Mesothelial cell of epicardium (in vitro differentiated cells): ENCODE data around the gene ENTPD1. TPM values are rescaled to one million over a fixed set of nuclear protein-coding genes. Genes with fewer than 3 reads are reported as not detected.

ENCODE experiments used
- DNase-seq, 2 experiments: peaks; one replicate each; pipeline ENCODE4 v3.0.0; 2021; ENCODE audit warnings: low spot score in 2 of 2; ENCODE audit not compliant: unreplicated experiment in 2 of 2
- H3K27ac Mint-ChIP-seq: 2 replicates; pipeline ENCODE4 v1.8.0; 2021; ENCODE audit warnings: mixed read lengths
- H3K27me3 Mint-ChIP-seq: 2 replicates; pipeline ENCODE4 v1.8.0; 2021; ENCODE audit warnings: low read depth, mixed read lengths
- H3K36me3 Mint-ChIP-seq: 2 replicates; pipeline ENCODE4 v1.8.0; 2021; ENCODE audit warnings: mixed read lengths
- H3K4me1 Mint-ChIP-seq: 2 replicates; pipeline ENCODE4 v1.8.0; 2021; ENCODE audit warnings: mixed read lengths
- H3K4me3 Mint-ChIP-seq: 2 replicates; pipeline ENCODE4 v1.8.0; 2021; ENCODE audit warnings: mild to moderate bottlenecking, moderate library complexity, mixed read lengths
- H3K9me3 Mint-ChIP-seq: 2 replicates; pipeline ENCODE4 v1.8.0; 2021; ENCODE audit warnings: mixed read lengths
- total RNA-seq: library from RNA; stranded (reverse); gene quantifications from 3 replicates; pipeline ENCODE4 v1.2.1, GENCODE V29; 2021
- TF ChIP-seq, protein P1 (sequence below): fragments of 200-600 bp; sonication (generic); IDR thresholded peaks from one replicate; pipeline ENCODE4 v1.5.0; 2021; ENCODE audit warnings: antibody characterized with exemption; ENCODE audit not compliant: unreplicated experiment

Gene ENTPD1
- total RNA-seq, 1 donor from 2014 or later = 1.1 TPM

DNA sequence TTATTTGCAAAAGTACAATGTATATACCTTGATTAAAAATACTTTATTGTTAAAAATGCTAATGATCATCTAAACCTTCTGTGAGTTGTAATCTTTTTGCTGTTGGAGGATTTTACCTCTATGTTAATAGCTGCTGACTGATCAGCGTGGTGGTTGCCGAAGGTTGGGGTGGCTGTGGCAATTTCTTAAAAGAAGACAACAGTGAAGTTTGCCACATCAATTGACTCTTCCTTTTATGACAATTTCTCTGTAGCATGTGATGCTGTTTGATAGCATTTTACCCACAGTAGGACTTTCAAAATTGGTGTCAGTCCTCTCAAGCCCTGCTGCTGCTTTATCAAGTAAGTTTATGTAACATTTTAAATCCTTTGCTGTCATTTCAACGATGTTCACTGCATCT is 16.9 kb upstream of the ENTPD1 start:
- Mint-ChIP-seq H3K36me3 (no peaks in the 10 kb centered on the region), H3K4me1 (peaks cover 14% of the 10 kb centered on the region), H3K4me3 (no peak overlapping the region), H3K9me3 (peaks cover 7% of the 10 kb centered on the region), H3K27ac (no peak overlapping the region), H3K27me3 (no peaks in the 10 kb centered on the region)
- TF ChIP-seq, protein P1, sequence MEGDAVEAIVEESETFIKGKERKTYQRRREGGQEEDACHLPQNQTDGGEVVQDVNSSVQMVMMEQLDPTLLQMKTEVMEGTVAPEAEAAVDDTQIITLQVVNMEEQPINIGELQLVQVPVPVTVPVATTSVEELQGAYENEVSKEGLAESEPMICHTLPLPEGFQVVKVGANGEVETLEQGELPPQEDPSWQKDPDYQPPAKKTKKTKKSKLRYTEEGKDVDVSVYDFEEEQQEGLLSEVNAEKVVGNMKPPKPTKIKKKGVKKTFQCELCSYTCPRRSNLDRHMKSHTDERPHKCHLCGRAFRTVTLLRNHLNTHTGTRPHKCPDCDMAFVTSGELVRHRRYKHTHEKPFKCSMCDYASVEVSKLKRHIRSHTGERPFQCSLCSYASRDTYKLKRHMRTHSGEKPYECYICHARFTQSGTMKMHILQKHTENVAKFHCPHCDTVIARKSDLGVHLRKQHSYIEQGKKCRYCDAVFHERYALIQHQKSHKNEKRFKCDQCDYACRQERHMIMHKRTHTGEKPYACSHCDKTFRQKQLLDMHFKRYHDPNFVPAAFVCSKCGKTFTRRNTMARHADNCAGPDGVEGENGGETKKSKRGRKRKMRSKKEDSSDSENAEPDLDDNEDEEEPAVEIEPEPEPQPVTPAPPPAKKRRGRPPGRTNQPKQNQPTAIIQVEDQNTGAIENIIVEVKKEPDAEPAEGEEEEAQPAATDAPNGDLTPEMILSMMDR = no peak
- DNase-seq = no peak

DNA sequence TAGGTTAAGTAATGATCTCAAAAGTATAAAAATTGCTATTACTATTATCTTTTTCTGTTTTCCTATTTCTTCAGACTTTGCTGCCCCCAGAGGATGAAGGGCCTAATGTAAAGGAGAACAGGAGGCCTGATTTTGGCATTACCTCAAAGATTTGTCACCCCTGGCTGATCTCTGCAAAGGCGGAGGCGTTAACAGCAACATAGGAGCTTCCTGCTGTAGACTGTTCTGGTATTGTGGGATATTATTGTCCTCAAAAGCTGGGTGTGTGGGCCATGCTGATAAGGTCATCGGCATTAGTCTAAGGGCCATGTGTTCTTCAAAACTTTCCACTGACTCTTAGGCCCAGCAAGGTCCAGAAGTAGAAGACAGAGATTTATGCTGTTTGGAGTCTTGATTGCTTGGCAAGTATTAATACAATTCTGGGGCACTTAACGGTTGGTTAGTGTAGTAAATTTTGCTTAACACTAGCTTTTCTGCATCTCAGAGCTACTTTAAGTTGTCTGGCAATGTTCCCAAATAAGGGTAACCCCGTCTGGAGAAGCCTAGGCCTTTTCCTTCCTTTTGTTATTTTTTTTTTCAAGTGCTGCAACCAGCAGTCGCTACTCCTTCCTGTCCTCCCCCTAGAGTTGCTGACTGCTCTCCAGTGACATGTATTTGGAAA is 14.0 kb upstream of the ENTPD1 start:
- H3K36me3 Mint-ChIP-seq = no peaks in the 10 kb centered on the region
- H3K4me3 Mint-ChIP-seq = no peak overlapping the region
- DNase-seq = no peak
- H3K27me3 Mint-ChIP-seq = no peaks in the 10 kb centered on the region
- TF ChIP-seq, protein P1 = no peak
- no peaks in the 10 kb centered on the region for H3K9me3 Mint-ChIP-seq
- peak overlapping the region; percentile 86 for H3K27ac Mint-ChIP-seq
- H3K4me1 Mint-ChIP-seq = peaks cover 14% of the 10 kb centered on the region

DNA sequence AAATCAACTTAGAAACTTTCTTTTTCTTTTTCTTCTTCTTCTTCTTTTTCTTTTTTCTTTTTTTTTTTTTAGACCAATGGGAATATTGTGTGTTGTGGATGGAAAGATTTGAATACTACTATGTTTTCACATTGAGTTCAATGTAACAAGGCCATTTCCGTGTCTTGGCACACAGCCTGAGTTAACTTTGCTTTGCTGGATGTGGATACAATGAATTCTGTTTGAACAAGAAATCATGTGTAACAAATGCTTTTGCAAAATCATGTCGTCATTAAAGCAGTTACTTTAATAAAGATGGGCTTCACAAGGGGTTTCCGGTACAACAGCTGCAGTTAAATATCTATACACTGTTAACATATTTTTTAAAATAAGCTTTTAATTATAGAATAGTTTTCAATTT is 13.5 kb upstream of the ENTPD1 start:
- no peak overlapping the region for H3K4me3 Mint-ChIP-seq
- TF ChIP-seq, protein P1 = no peak
- H3K4me1 Mint-ChIP-seq = peaks cover 14% of the 10 kb centered on the region
- no peak for DNase-seq
- H3K9me3 Mint-ChIP-seq = no peaks in the 10 kb centered on the region
- H3K27ac Mint-ChIP-seq = peak overlapping the region; percentile 86
- H3K27me3 Mint-ChIP-seq = no peaks in the 10 kb centered on the region
- no peaks in the 10 kb centered on the region for H3K36me3 Mint-ChIP-seq

DNA sequence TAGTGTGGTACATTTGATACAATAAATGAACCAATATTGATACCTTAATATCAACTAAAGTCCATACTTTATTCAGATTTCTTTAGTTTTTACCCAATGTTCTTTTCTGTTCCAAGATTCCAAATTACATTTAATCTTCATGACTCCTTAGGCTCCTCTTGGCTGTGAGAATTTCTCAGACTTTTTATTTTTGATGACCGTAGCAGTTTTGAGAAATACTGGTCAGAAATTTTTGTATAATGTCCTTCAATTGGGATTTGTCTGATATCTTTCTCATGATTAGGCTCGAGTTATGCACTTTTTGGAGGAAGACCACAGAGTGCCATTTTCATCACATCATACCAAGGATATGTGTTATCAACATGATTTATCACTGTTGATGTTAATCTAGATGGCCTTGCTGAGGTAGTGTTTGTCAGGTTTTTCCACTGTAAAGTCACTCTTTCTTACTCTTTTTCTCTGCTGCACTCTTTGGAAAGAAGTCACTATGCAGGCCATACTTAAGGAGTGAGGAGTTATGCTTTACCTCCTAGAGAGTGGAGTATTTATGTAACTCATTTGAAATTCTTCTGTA is 12.9 kb upstream of the ENTPD1 start:
- Mint-ChIP-seq H3K4me3 (no peak overlapping the region), H3K27me3 (no peaks in the 10 kb centered on the region), H3K36me3 (no peaks in the 10 kb centered on the region), H3K4me1 (peaks cover 14% of the 10 kb centered on the region), H3K9me3 (no peaks in the 10 kb centered on the region), H3K27ac (peak overlapping the region; percentile 37)
- TF ChIP-seq, protein P1 = no peak
- no peak for DNase-seq

DNA sequence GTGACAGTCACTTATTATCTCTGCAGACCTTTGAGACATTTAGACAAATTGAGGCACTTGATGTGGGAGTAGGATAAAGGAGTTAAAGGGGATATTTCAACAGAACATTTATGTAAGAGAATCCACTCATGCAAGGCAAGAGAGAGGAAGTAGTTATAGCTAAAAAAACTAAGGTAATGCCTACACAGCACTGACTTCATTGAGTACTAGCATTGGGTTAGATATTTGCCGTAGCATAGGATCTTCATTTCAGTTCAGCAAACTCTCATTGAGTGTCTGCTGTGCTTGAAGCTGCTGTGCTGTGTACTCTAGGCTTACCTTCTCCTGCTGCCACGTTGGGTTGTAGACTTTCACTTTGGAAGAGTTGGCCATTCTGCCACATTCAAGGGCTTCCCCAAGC is 10.5 kb upstream of the ENTPD1 start:
- Mint-ChIP-seq H3K27me3 (no peaks in the 10 kb centered on the region), H3K9me3 (no peaks in the 10 kb centered on the region), H3K4me1 (peaks cover 14% of the 10 kb centered on the region), H3K4me3 (no peak overlapping the region), H3K36me3 (no peaks in the 10 kb centered on the region), H3K27ac (no peak overlapping the region)
- TF ChIP-seq, protein P1 = no peak
- no peak for DNase-seq
